Measurements from ENCODE around the gene ANKRD13C.

Gene ANKRD13C

DNA sequence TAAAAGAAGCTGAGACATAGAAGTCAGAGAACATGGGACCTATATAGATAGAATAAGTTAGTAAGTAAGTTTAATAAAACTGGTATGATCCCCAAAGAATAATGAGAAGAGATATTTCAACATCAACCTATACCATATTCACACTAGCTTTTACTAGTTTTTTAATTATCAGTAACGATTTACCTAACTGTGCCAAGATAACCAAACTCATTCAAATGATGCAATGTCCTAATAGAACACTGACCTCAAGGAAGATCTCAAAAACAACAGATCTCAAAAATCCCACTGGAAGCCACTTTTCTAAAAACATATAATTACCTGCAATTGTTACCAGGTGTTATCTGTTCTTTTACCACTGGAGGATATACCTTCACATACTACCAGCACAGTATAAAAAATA lies 38.7 kb downstream of the ANKRD13C start:
- H3K36me3 ChIP-seq (replicated peaks; ENCODE audit: low read depth, low read length), result no peaks in the 10 kb centered on the region
- no peak overlapping the region for H2AFZ ChIP-seq (ENCODE audit: low read depth, low read length)
- H3K4me1 ChIP-seq (ENCODE audit: low read length), result peaks cover 16% of the 10 kb centered on the region
- no peak overlapping the region for H3K4me2 ChIP-seq (ENCODE audit: low read length)
- H3K9ac ChIP-seq (ENCODE audit: low read length), result no peak overlapping the region
- H3K27me3 ChIP-seq (ENCODE audit: low read depth, low read length), result no peaks in the 10 kb centered on the region
- no peaks in the 10 kb centered on the region; the same call in 1 of the 2 replicates for H3K79me2 ChIP-seq (ENCODE audit: low read length)
- no peak overlapping the region for H3K27ac ChIP-seq (ENCODE audit: low read length)
- no peak for TF ChIP-seq EZH2phosphoT487 (IDR thresholded peaks at IDR 0.05; ENCODE audit: low read depth)
- TF ChIP-seq, protein P1, sequence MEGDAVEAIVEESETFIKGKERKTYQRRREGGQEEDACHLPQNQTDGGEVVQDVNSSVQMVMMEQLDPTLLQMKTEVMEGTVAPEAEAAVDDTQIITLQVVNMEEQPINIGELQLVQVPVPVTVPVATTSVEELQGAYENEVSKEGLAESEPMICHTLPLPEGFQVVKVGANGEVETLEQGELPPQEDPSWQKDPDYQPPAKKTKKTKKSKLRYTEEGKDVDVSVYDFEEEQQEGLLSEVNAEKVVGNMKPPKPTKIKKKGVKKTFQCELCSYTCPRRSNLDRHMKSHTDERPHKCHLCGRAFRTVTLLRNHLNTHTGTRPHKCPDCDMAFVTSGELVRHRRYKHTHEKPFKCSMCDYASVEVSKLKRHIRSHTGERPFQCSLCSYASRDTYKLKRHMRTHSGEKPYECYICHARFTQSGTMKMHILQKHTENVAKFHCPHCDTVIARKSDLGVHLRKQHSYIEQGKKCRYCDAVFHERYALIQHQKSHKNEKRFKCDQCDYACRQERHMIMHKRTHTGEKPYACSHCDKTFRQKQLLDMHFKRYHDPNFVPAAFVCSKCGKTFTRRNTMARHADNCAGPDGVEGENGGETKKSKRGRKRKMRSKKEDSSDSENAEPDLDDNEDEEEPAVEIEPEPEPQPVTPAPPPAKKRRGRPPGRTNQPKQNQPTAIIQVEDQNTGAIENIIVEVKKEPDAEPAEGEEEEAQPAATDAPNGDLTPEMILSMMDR (IDR thresholded peaks at IDR 0.05; ENCODE audit: low read depth, low read length), result no peak
- H3K4me3 ChIP-seq (ENCODE audit: low read length), result no peak overlapping the region
- H3K9me3 ChIP-seq (ENCODE audit: insufficient read depth, low read length), result no peaks in the 10 kb centered on the region
- no peaks in the 10 kb centered on the region; the same call in 1 of the 2 replicates for H4K20me1 ChIP-seq (ENCODE audit: insufficient read depth, low read length)

GRCh38 chr1:70314706-70315304 lies 39.7 kb downstream of the ANKRD13C start:
- no peaks in the 10 kb centered on the region for H4K20me1 ChIP-seq (ENCODE audit: insufficient read depth, low read length)
- no peak overlapping the region for H3K4me3 ChIP-seq (ENCODE audit: low read length)
- no peak overlapping the region for H2AFZ ChIP-seq (ENCODE audit: low read depth, low read length)
- TF ChIP-seq, protein P1 (IDR thresholded peaks at IDR 0.05; ENCODE audit: low read depth, low read length), result no peak
- TF ChIP-seq EZH2phosphoT487 (IDR thresholded peaks at IDR 0.05; ENCODE audit: low read depth), result no peak
- H3K4me1 ChIP-seq (ENCODE audit: low read length), result peaks cover 16% of the 10 kb centered on the region
- no peak overlapping the region for H3K27ac ChIP-seq (ENCODE audit: low read length)
- H3K9ac ChIP-seq (ENCODE audit: low read length), result no peak overlapping the region
- no peaks in the 10 kb centered on the region; the same call in 1 of the 2 replicates for H3K79me2 ChIP-seq (ENCODE audit: low read length)
- H3K4me2 ChIP-seq (ENCODE audit: low read length), result no peak overlapping the region
- no peaks in the 10 kb centered on the region for H3K36me3 ChIP-seq (replicated peaks; ENCODE audit: low read depth, low read length)
- H3K27me3 ChIP-seq (ENCODE audit: low read depth, low read length), result no peaks in the 10 kb centered on the region
- H3K9me3 ChIP-seq (ENCODE audit: insufficient read depth, low read length), result no peaks in the 10 kb centered on the region

- Histone ChIP-seq H2AFZ (ENCODE audit: low read depth, low read length) (no peak overlapping the region), H3K4me3 (ENCODE audit: low read length) (no peak overlapping the region), H3K27ac (ENCODE audit: low read length) (no peak overlapping the region), H3K27me3 (ENCODE audit: low read depth, low read length) (no peaks in the 10 kb centered on the region), H3K4me2 (ENCODE audit: low read length) (no peak overlapping the region), H3K9ac (ENCODE audit: low read length) (no peak overlapping the region), H3K79me2 (ENCODE audit: low read length) (no peaks in the 10 kb centered on the region; the same call in 1 of the 2 replicates), H3K4me1 (ENCODE audit: low read length) (peaks cover 12% of the 10 kb centered on the region), H3K36me3 (replicated peaks; ENCODE audit: low read depth, low read length) (no peaks in the 10 kb centered on the region), H4K20me1 (ENCODE audit: insufficient read depth, low read length) (no peaks in the 10 kb centered on the region), H3K9me3 (ENCODE audit: insufficient read depth, low read length) (no peaks in the 10 kb centered on the region)
- TF ChIP-seq EZH2phosphoT487 (IDR thresholded peaks at IDR 0.05; ENCODE audit: low read depth), result no peak
- TF ChIP-seq, protein P1 (IDR thresholded peaks at IDR 0.05; ENCODE audit: low read depth, low read length), result no peak
These were observed 43.2 kb downstream of the ANKRD13C start for GRCh38 chr1:70311369-70311768.

DNA sequence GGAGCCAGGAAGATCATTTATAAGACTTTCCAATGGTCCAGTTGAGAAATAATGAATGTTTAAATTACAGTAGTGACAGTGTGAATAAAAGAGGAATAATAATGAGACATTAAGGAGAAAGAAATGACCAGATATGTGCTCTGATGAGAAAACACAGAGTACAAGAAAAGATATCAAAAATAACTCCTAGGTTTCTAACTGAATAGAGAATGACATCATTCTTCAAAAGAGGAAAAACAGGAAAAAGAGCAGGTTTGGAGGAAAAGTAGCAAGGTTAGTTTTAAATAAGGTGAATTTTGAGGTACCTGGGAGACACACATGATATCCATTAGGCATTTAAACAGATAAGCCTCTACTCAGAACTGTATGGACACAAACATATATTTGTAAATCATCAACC lies 55.0 kb downstream of the ANKRD13C start:
- Histone ChIP-seq H3K9me3 (ENCODE audit: insufficient read depth, low read length) (no peaks in the 10 kb centered on the region), H3K9ac (ENCODE audit: low read length) (no peak overlapping the region), H3K27me3 (ENCODE audit: low read depth, low read length) (no peaks in the 10 kb centered on the region), H3K36me3 (replicated peaks; ENCODE audit: low read depth, low read length) (no peaks in the 10 kb centered on the region), H3K27ac (ENCODE audit: low read length) (no peak overlapping the region), H3K4me1 (ENCODE audit: low read length) (peaks cover 5% of the 10 kb centered on the region; the same call in 1 of the 2 replicates), H3K4me2 (ENCODE audit: low read length) (no peak overlapping the region), H2AFZ (ENCODE audit: low read depth, low read length) (no peak overlapping the region), H4K20me1 (ENCODE audit: insufficient read depth, low read length) (no peaks in the 10 kb centered on the region), H3K79me2 (ENCODE audit: low read length) (no peaks in the 10 kb centered on the region), H3K4me3 (ENCODE audit: low read length) (no peak overlapping the region)
- no peak for TF ChIP-seq EZH2phosphoT487 (IDR thresholded peaks at IDR 0.05; ENCODE audit: low read depth)
- TF ChIP-seq, protein P1 (IDR thresholded peaks at IDR 0.05; ENCODE audit: low read depth, low read length), result no peak
